Measurements from ENCODE around the gene ARVCF. TPM values are rescaled to one million over a fixed set of nuclear protein-coding genes. Genes with fewer than 3 reads are reported as not detected.

The ARVCF gene
- total RNA-seq, 3 donors from 2014 or later (not counting 1 experiment from before 2014, with no cell fraction given), result 37.8 to 62.0 (median 38.7) TPM

DNA sequence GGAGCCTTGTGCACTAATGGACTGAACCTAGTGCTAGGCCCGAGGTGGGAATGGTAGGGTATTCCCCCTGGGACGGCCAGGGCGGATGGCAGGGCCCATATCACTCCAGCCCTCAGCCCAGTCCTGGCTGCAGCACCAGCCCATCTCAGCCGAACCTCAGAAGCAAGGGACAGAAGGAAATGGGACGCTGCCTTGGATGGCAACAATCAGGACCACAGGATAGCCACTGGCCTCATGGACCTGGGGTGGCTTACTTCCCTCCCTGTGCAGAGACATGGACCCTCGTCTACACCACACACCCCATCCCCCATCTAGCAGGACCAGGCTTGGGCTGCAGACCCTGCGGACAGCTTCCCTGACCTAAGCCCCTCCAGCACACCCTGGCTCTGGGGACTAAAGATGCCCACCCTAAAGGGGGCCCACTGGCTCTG is 24.1 kb downstream of the ARVCF start:
- Mint-ChIP-seq H3K9me3 (no peaks in the 10 kb centered on the region), H3K4me3 (no peak overlapping the region), H3K4me1 (no peaks in the 10 kb centered on the region), H3K36me3 (no peaks in the 10 kb centered on the region), H3K27ac (no peak overlapping the region), H3K27me3 (ENCODE audit: low read depth in 2 of 2) (no peaks in the 10 kb centered on the region)
- ATAC-seq (no peak), DNase-seq (no peak)
- Histone ChIP-seq H3K36me3 (ENCODE audit: control insufficient read depth, insufficient read depth, low read length) (no peaks in the 10 kb centered on the region), H3K4me1 (ENCODE audit: control insufficient read depth, insufficient read depth, low read length) (peaks cover 2% of the 10 kb centered on the region), H3K27me3 (ENCODE audit: control insufficient read depth, insufficient read depth, low read length) (no peaks in the 10 kb centered on the region), H3K4me3 (ENCODE audit: low read length) (no peak overlapping the region), H3K9me3 (ENCODE audit: control insufficient read depth, insufficient read depth, low read length) (no peaks in the 10 kb centered on the region), H3K27ac (ENCODE audit: low read length) (no peak overlapping the region)
- intact Hi-C loops (cut with micrococcal nuclease), result no loop called here
- TF ChIP-seq CTCF (IDR thresholded peaks at IDR 0.05), result no peak
- WGBS (ENCODE audit: insufficient coverage), result 88% methylated on average over 7 of the region's 7 CpGs

GRCh38 chr22:19991645-19992451 is 24.8 kb downstream of the ARVCF start:
- 93% methylated on average over 23 of the region's 23 CpGs for WGBS (ENCODE audit: insufficient coverage)
- intact Hi-C loops (cut with micrococcal nuclease), result no loop called here
- H3K27ac ChIP-seq (ENCODE audit: low read length), result no peak overlapping the region

GRCh38 chr22:19991395-19991644 is 25.3 kb downstream of the ARVCF start:
- Mint-ChIP-seq H3K9me3 (no peaks in the 10 kb centered on the region), H3K27ac (no peak overlapping the region), H3K27me3 (ENCODE audit: low read depth in 2 of 2) (no peaks in the 10 kb centered on the region), H3K36me3 (no peaks in the 10 kb centered on the region), H3K4me3 (no peak overlapping the region), H3K4me1 (peaks cover 0 to 2% of the 10 kb centered on the region in 2 donors)
- H3K36me3 ChIP-seq (ENCODE audit: control insufficient read depth, insufficient read depth, low read length), result no peaks in the 10 kb centered on the region
- no peak for TF ChIP-seq CTCF (IDR thresholded peaks at IDR 0.05)
- H3K27me3 ChIP-seq (ENCODE audit: control insufficient read depth, insufficient read depth, low read length), result no peaks in the 10 kb centered on the region
- H3K4me3 ChIP-seq (ENCODE audit: low read length), result no peak overlapping the region
- DNase-seq, result no peak
- ATAC-seq, result no peak
- H3K9me3 ChIP-seq (ENCODE audit: control insufficient read depth, insufficient read depth, low read length), result no peaks in the 10 kb centered on the region
- peaks cover 9% of the 10 kb centered on the region for H3K4me1 ChIP-seq (ENCODE audit: control insufficient read depth, insufficient read depth, low read length)
- no peak overlapping the region for H3K27ac ChIP-seq (ENCODE audit: low read length)
- intact Hi-C loops (cut with micrococcal nuclease), result no loop called here

More at GRCh38 chr22:19991645-19992451, 24.8 kb downstream of the ARVCF start:
- Histone ChIP-seq H3K9me3 (ENCODE audit: control insufficient read depth, insufficient read depth, low read length) (no peaks in the 10 kb centered on the region), H3K36me3 (ENCODE audit: control insufficient read depth, insufficient read depth, low read length) (no peaks in the 10 kb centered on the region), H3K4me3 (ENCODE audit: low read length) (no peak overlapping the region), H3K27me3 (ENCODE audit: control insufficient read depth, insufficient read depth, low read length) (no peaks in the 10 kb centered on the region), H3K4me1 (ENCODE audit: control insufficient read depth, insufficient read depth, low read length) (peaks cover 5% of the 10 kb centered on the region)
- Mint-ChIP-seq H3K4me1 (no peaks in the 10 kb centered on the region), H3K4me3 (no peak overlapping the region), H3K36me3 (no peaks in the 10 kb centered on the region), H3K9me3 (no peaks in the 10 kb centered on the region), H3K27ac (no peak overlapping the region), H3K27me3 (ENCODE audit: low read depth in 2 of 2) (no peaks in the 10 kb centered on the region)
- DNase-seq (no peak), ATAC-seq (no peak)
- no peak for TF ChIP-seq CTCF (IDR thresholded peaks at IDR 0.05)

Data from natural killer cell (primary cell).